SU-DHL-6 (cell line): ENCODE data around the gene ALKBH5.

Source experiments
- H2AFZ ChIP-seq: fragments of 200-600 bp; sonication (generic); 2 replicates; pipeline ENCODE4 v1.6.1; 2014; ENCODE audit warnings: low read depth, mild to moderate bottlenecking, moderate library complexity, mixed read lengths, antibody characterized with exemption, low read length; ENCODE audit not compliant: severe bottlenecking
- H3F3A ChIP-seq: fragments of 200-600 bp; shearing (Covaris generic); 2 replicates; pipeline ENCODE4 v1.6.0; 2016; ENCODE audit warnings: antibody characterized with exemption, mild to moderate bottlenecking; ENCODE audit not compliant: insufficient read depth
- H3K27ac ChIP-seq: fragments of 200-600 bp; sonication (generic); 2 replicates; pipeline ENCODE4 v1.5.1; 2016; ENCODE audit warnings: low read depth, mild to moderate bottlenecking, low read length, moderate library complexity, mixed read lengths
- H3K27me3 ChIP-seq: fragments of 200-600 bp; sonication (generic), shearing (Covaris generic); 2 replicates; pipeline ENCODE4 v1.6.0; 2014; ENCODE audit warnings: mild to moderate bottlenecking, low read length
- H3K36me3 ChIP-seq: fragments of 200-600 bp; sonication (generic); 2 replicates; pipeline ENCODE4 v1.6.1; 2014; ENCODE audit warnings: mild to moderate bottlenecking, low read length, mixed read lengths
- H3K4me2 ChIP-seq: fragments of 300-600, 200-600 bp; shearing (Covaris generic), sonication (generic); 2 replicates; pipeline ENCODE4 v1.6.0; 2014; ENCODE audit warnings: low read length, low read depth, mild to moderate bottlenecking; ENCODE audit not compliant: poor library complexity, severe bottlenecking
- H3K4me3 ChIP-seq: fragments of 200-600 bp; sonication (generic); 2 replicates; pipeline ENCODE4 v1.5.1; 2014; ENCODE audit warnings: antibody characterized with exemption, low read length, mild to moderate bottlenecking, mixed read lengths; ENCODE audit not compliant: insufficient read depth, poor library complexity, severe bottlenecking
- H3K79me2 ChIP-seq: fragments of 200-600 bp; sonication (generic); 2 replicates; pipeline ENCODE4 v1.6.1; 2014; ENCODE audit warnings: mild to moderate bottlenecking, low read length, moderate library complexity; ENCODE audit not compliant: insufficient read depth
- H3K9ac ChIP-seq: fragments of 200-600 bp; sonication (generic); 2 replicates; pipeline ENCODE4 v1.7.0; 2014; ENCODE audit warnings: mild to moderate bottlenecking, low read length
- H3K9me2 ChIP-seq: fragments of 200-600 bp; sonication (generic); replicated peaks from 2 replicates; pipeline ENCODE4 v1.6.1; 2014; ENCODE audit warnings: low read length; ENCODE audit not compliant: insufficient read depth
- H3K9me3 ChIP-seq: fragments of 200-600 bp; sonication (generic); 2 replicates; pipeline ENCODE4 v1.6.1; 2014; ENCODE audit warnings: low read length, mixed read lengths; ENCODE audit not compliant: insufficient read depth
- H4K20me1 ChIP-seq: fragments of 200-600 bp; sonication (generic); 2 replicates; pipeline ENCODE4 v1.6.1; 2014; ENCODE audit warnings: low read depth, mild to moderate bottlenecking, antibody characterized with exemption, low read length, moderate library complexity, mixed read lengths
- CTCF ChIP-seq: fragments of 200-600 bp; sonication (generic); IDR thresholded peaks from one replicate; pipeline ENCODE4 v1.5.1; 2017; ENCODE audit warnings: antibody characterized with exemption, mild to moderate bottlenecking, low read length, moderate library complexity; ENCODE audit not compliant: insufficient read depth, poor library complexity, severe bottlenecking
- EZH2phosphoT487 ChIP-seq: fragments of 200-600 bp; sonication (generic), shearing (Covaris generic); conservative IDR thresholded peaks from 2 replicates; pipeline ENCODE4 v1.6.1; 2018; ENCODE audit warnings: mild to moderate bottlenecking, antibody characterized with exemption, low read length, moderate library complexity, mixed read lengths

Gene ALKBH5

GRCh38 chr17:18235743-18236256 is 52.2 kb downstream of the ALKBH5 start:
- Histone ChIP-seq H3K9ac (no peak overlapping the region), H4K20me1 (no peaks in the 10 kb centered on the region), H3K79me2 (no peaks in the 10 kb centered on the region), H3K36me3 (no peaks in the 10 kb centered on the region), H2AFZ (no peak overlapping the region), H3K9me2 (no peaks in the 10 kb centered on the region), H3F3A (no peaks in the 10 kb centered on the region), H3K9me3 (no peaks in the 10 kb centered on the region), H3K27ac (no peak overlapping the region), H3K27me3 (no peaks in the 10 kb centered on the region), H3K4me3 (no peak overlapping the region), H3K4me2 (no peak overlapping the region)
- TF ChIP-seq EZH2phosphoT487, result no peak
- TF ChIP-seq CTCF, result no peak

- Histone ChIP-seq H3K4me3 (no peak overlapping the region), H2AFZ (no peak overlapping the region), H3K79me2 (no peaks in the 10 kb centered on the region), H3K4me2 (no peak overlapping the region), H4K20me1 (no peaks in the 10 kb centered on the region), H3K9ac (no peak overlapping the region), H3K27me3 (no peaks in the 10 kb centered on the region), H3K27ac (no peak overlapping the region), H3F3A (no peaks in the 10 kb centered on the region), H3K9me2 (no peaks in the 10 kb centered on the region), H3K36me3 (no peaks in the 10 kb centered on the region), H3K9me3 (no peaks in the 10 kb centered on the region)
- TF ChIP-seq EZH2phosphoT487, result no peak
- TF ChIP-seq CTCF, result no peak
These were observed 52.9 kb downstream of the ALKBH5 start for GRCh38 chr17:18236494-18236893.

GRCh38 chr17:18237461-18237860 is 53.8 kb downstream of the ALKBH5 start:
- Histone ChIP-seq H4K20me1 (no peaks in the 10 kb centered on the region), H3K9me3 (no peaks in the 10 kb centered on the region), H2AFZ (no peak overlapping the region), H3K27ac (no peak overlapping the region), H3K4me3 (no peak overlapping the region), H3K4me2 (no peak overlapping the region), H3K79me2 (no peaks in the 10 kb centered on the region), H3K36me3 (no peaks in the 10 kb centered on the region), H3F3A (no peaks in the 10 kb centered on the region), H3K9me2 (no peaks in the 10 kb centered on the region), H3K27me3 (no peaks in the 10 kb centered on the region), H3K9ac (no peak overlapping the region)
- TF ChIP-seq CTCF, result no peak
- no peak for TF ChIP-seq EZH2phosphoT487
